GM18511 (cell line): Measurements from ENCODE around the gene RARRES1.

Experiments used
- ATAC-seq: cut with Tn5 transposase; IDR thresholded peaks from one replicate; pipeline ENCODE4 v1.9.1; 2021; ENCODE audit warnings: mild to moderate bottlenecking, moderate library complexity; ENCODE audit not compliant: unreplicated experiment

RARRES1 gene

DNA sequence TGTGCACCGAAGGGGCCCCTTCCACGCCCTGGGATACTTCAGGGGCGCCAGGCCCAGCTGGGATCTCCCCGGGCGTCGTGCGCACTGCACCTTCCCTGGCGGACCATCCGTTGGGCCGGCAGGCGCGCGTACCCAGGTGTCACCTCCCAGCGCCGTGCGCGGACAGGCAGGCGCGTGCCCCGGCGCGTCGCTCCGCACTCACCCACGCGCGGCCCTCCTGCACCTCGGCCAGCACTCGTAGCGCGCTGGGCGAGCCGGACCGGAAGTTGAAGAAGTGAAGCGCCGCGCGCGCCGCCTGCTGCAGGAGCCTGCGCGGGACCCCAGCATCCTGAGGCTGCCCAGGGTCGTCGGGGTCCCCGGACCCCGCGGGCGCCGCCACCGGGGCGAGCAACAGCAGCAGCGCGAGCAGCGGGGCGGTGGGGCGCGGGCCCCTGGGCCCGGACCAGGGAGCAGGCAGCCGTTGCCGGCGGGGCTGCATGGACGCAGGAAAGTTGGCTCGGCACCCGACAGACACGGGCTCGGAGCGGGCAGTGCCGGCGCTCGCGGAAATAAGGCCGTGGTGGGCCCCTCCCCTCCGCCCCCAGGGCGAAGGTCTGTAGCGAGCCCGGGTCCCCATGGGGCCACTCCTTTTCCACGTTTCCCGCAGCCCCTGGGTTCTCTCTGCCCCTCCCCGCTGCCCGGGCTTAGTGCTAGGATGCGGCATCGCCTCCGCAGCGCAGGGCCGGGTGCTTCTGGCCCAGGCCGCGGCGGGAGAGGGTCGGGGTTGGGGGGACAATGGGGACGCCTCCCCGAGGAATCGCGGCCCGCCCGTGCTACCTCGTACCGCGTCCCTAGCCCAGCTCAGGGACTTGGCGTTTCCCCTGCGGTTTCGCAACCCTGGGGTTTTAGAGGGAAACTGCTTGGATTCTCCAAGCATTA is at the start of gene RARRES1:
Gene RARRES1 (minus strand): TSS at position 520 of the 918 bp plus-strand sequence. CDS start 42 bp downstream, at position 478.
- peak; percentile 82 for ATAC-seq

DNA sequence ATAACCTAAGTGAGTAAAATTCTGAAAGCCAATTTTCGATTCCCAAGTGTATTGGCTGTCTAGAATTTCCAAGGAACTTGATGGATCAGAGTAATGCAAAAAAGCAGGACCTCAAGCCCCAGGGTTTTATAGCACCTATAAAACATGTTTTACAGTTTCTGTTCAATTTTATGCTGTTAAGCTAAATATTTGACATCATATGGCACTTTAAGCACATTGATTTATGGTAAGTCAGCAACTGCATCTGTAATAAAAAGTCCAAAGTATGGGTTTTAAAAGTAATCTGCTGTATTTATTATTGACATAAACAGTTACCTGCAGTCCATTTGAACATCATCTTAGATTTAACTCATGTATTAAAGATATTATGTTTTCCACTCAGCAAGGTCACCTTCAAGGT is 49.6 kb upstream of the RARRES1 start:
- ATAC-seq, result no peak

DNA sequence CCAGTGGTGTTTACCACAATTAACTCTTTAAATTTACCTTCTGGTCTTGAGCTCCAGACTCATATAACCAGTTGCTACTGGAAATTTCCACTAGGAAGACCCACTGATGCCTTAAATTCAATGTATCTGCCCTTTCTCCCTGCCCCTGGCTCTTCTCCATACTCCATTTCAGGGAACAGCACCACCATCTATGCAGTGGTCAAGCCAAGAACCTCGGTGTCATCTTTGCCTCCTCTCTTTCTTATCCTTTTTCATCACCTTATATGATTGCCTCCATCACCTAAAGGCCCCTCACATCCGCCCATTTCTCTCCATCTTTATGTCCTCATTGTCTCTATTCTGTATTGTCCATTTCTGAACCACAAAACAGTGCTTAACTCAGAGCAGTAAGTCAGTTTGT is 48.9 kb upstream of the RARRES1 start:
- ATAC-seq, result no peak

DNA sequence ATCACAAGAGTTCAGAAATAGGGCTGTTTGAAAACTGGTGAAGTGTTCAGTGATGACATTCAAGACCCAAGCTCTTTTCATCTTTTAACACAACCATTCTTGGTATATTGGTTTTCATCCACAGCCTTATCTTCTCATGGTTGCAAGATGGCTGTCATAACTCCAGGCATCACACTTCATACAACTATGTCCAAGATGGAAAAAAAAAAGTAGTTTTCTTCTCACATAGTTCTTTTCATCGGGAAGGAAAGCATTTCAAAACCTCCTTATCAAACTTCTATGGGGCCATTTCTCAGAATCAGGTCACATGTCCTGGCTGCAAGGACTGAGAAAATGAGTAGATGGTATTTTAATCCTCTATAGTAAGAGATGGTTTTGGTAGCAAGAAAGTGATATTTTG is 48.5 kb upstream of the RARRES1 start:
- ATAC-seq, result no peak

DNA sequence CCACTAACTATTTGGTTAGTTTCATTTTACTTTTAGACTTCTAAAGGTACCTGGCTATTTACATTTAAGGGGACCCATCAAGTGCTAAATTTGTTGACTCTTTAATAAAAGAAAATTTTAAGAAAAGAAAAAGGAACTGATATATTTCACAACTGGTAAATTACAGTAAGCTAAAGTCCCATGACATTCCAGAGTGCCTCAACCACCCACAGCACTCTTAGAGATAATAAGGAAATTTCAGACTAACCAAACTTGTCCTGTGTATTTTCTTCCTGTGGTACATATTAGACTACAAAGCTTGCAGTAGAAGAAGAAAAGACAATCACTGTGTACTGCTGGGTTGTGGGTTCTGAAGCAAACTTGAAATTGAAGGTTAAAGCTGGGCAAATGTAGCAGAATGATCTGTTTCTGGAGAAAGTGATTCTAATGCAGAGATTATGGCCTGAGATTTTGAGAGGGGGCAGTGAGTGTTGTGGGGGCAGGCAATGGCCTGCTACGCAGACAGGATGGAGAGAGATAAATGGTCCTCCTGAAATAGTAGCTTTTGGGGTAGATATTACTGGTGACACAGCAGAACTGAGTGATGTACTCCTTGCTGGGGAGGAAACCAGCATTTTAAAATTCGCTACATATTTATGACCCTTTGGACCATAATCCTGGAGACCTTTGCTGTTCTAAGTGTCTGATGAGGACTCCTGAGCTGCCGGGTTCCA is 45.1 kb upstream of the RARRES1 start:
- ATAC-seq, result no peak

DNA sequence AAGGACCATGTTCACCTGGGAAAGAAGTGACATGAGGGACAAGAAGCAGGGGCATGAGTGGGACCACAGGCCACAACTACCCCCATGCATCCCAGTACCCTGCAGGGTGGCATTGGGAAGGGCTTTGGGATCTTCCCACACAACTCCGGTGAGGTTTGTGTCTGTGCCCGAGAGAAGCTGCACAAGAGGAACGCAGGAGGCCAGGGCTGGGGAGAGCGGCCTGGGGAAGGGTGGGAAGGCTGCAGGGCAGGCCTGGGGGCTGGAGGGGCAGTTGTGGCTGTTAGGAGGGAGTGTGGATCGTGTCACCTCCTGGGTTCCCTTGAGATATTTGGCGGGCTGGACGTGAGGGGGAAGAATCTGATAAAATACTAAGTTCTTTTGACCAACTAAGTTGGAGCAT is 44.3 kb upstream of the RARRES1 start:
- no peak for ATAC-seq

DNA sequence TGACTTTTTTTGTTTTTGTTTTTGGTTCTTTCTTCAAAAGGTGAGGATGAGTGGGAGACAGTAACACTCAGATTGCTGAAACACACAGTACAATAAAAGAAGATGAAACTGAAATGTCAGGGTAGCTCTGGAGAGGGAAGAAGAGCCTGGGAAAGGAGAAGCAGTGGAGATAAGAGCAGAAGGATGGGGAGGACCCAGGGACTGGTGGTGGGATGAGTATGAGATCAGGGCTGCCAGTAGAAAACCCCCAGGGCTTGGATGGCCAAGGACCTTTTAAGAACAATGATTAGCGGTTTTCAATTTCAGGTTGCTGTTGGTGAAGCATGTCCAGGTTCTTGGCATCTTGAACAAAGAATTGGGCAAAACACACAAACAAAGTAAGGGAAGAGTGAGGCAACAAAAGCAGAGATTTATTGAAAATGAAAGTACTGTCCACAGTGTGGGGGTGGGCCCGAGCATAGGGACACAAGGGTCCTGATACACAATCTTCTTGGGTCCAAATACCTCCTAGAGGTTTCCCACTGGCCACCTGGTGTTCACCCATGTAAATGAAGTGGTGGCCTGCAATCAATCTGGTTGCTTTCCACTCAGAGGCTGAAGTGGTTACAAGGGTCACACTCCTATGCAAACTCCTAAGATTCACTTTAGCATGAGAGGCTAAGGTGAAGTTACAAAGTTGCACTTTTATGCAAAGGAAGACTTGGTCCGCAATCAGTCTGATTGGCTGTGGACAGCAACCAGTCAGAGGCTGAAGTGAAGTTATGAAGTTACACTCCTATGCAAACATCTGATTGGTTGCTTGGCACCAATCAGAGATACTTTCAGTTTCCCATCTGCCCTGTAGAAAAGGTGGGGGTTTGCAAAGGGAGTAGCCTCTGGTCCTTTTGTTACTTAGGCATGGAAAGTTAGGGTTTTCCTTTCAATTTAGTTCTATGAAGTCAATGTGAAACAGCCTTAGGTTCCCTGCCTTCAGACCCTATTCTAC is 43.5 kb upstream of the RARRES1 start:
- ATAC-seq, result no peak

DNA sequence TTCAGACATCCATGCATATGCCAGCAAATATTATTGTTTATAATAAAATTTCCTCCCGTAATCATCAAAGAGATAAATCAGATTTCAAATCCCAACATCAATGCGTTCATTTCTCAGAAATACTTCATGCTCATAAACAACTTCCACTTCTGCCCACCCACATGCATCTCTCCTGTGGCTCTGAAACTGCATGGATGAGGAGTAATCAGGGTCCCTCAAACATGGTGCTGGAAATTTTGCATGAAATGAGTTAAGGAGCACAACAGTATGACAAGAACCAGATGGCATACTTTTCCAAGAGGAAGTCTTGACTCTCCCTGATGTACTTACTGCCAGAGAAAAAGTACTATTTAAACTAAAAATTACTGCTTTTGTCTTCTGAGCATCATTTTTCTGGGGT is 42.7 kb upstream of the RARRES1 start:
- ATAC-seq, result no peak

DNA sequence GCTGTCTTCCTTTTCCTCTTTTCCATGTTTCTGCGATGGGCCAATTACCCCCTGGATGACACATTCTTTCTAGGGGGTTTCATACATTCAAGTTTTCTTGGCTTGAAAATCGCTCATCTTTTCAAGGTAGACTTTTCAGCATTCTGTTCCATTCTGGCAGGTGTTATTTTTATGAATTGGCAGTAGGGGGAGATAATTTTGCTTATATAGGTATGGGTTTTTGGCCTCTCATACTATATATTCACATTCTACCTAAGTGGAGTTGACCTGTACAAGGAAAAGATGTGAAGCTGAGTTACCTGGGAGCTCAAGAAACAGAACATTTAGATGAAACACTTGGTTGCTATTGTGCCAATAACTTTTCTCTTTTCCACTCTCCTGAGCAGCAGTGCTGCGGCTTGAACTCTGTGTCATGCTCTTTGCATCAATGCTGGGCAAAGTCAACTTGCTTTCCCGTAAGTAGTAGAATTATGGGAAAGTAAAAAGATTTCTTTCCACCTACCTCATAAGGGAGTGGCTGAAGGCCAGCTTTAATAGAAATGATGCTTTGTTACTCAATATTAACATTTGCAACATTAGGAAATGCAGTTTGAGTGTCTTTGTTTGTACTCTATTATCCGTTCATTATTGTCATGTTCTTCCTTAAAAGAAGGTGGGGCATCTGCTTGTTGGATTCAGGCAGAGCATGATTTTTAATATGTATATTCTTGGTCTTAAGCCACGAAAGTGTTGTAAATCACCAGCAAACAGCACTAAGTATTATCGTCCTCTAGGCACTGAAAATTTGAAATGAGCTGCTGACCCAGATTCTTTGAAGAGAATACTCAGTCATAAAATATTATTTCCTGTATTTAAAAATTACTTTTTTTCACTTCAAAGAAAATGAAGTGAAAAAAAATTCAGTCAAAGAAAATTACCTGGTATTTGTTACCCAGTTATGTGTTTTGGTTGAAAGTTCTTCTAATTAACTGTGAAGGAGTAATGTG is 41.9 kb upstream of the RARRES1 start:
- no peak for ATAC-seq

DNA sequence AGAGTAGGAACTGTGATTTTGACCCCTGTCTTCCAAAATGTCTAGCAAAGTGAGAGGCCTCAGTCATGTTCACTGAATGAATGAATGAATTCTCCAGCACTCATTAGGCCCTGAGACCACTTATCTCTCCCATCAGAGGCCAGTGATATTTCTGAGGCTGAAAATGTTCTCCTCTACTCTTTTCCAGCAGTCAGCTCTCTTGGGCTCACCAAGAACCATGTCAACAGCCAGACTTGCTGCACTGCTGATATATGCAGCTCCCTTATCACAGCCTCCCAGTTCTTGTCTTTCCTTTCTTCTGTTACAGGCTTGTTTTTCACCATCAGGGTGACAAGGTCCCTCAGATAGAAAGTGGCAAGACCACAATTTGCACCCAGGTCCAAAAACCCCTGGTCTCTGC is 40.9 kb upstream of the RARRES1 start:
- no peak for ATAC-seq

DNA sequence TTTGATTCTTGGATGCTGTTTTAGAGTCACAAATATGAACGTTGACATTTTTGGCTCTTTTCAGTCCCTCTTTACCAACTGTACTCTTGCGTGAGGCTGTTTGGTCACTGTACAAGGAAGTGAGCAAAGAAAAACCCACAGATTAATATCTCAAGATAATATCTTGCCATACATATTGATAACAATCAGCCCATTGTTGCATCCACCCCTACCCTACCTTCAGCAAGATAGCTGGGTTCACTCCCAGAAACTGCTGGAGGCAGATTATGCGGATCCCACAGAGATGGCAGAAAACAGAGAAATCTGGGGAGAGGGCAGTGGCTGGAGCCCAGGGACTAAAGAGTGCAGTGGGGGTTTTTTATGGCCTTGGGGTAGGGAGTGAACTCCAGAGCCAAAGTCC is 39.7 kb upstream of the RARRES1 start:
- ATAC-seq, result no peak

DNA sequence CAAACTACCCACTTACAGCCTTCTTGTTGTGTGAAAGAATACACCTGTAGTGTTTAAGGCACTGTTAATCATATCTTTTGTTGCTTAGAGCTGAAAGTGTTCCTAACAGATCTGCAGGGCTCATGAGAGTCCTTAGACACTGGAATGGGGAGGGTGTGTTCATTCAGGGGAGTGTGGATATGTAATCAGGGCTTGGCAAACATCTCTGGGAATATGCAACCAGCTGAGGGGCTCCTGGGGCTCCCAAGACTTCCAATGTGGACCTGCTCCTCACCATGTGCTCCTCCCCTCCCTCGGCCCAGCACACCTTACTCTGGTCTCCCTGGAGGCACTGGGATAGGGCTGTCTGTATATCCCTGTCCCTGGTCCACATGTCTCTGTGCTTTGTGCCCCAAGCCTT is 39.3 kb upstream of the RARRES1 start:
- ATAC-seq, result no peak

GRCh38 chr3:158770741-158771350 is 38.6 kb upstream of the RARRES1 start:
- no peak for ATAC-seq

DNA sequence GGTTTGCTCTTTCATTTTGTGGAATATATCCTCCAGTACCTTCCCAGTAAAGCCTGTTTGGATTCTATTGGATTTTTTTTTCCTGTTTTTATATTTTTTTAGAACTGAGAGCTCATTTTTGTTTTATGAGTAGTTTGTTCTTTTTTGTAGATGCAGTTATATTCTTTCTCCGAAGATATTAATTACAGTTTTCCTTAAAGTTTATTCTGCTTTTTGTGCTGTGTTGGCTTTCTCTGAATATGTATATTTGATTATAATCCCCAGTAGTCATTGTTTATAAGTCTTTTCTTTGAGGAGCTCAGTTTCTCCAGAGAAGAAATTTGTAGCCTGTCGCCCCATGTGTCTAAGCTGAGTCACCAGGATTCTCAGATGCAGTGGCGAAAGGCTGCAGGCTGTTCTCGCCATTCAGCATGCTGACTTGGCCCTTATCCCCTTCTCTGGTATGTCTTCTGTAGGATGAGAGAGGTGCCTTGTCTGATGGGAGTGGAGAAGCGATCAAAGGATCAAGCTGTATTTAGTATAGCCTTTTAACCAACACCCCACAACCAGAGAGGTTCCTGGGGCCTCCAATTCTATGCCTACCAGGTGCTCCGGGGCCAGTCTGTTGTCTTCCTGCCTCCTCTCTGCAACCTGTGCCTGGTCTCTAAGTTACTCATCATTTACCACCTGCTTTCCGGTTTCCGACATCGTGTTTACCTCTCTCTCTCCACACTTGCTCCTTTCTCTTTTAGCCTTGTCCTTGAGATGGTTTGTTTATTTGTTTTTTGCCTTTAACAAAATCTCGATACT is 37.9 kb upstream of the RARRES1 start:
- ATAC-seq, result no peak

DNA sequence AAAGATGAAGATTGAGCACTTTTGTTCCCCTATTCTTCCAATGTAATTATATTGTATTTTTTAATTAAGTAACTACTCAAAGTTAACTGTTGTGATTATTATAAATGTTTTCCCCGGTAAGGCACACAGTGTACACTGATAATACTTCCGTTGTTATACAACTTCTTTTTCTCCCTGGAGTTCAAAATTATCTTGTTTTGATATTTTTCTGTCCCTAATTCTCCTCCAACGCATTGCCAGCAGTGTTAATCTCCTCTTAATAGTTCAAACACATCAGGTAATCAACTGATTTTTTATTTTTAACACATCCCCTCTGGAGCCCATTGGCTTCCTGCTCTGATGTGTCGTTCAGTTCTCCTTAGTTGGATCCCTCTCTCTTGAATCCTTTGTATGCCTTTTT is 37.3 kb upstream of the RARRES1 start:
- ATAC-seq, result no peak

DNA sequence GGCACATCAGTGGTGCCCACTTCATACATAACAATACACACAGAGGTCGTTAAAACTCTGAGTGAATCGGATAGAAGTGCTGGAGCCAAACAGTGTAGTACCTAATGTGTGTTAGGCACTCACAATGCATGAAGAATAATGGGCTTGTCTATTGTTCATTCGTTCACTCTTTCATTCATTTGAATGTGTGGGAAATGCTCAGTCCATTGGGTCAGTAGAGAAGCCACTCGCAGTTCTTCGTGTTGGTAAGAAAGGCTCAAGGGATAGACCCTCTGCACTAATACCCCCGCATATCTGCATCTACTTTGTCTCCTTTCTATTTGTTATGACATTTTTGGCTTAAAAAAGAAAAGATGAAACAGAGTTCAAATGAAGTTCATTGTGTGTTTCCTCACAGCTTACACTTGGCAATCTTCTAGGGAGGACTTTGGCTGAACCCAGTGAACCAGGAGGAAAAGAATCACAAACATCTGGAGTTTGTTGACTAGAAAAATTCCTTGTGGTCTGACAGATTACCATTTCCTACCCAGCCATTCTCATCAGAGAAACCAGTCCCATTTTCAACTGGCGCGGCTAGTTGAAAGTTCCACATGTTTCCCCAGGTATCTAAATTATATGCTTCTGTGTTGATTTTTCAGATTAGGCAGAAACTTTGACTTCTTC is 36.8 kb upstream of the RARRES1 start:
- ATAC-seq, result no peak

DNA sequence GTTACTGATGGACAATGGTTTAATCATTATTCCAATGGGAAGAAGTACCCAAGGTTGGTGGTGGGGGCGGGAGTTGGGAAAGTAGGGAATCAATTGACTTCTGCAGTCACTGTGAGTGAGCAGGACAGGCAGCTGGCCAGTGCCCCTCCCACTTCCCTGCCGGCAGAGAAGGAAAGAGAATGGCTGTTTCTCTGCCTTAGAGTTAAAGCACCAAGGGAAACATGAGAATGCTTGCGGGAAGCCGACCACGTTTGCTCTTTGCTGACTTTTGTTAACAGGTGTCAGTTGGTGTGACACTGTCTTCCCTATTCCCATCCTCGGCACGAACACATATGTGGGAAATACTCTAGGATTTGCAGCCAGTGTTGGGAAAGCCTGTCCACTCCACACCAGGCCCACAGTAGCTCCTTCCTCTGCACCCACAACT is 36.1 kb upstream of the RARRES1 start:
- ATAC-seq, result no peak

DNA sequence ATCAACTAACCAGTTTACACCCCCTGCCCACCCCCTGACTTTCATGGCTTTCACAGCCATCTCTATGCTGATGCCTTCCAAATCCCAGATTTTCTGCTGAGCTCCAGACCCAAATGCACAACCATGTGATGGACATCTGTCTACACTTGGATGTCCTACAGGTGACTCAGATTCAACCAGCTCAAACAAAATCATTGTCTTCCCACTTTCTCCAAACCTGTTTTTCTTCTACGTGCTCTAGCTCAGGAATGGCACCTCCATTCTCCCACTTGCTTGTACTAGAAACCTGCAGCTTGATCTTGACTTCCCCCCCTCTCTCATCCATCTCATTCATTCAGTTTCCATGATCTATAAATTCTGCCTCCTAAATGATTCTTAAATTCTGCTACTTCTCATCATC is 34.1 kb upstream of the RARRES1 start:
- ATAC-seq, result no peak
